DMS153 treated with DMSO at 0.1 percent for 48 hours (cell line): Measurements from ENCODE around the gene IL37.
A peak's percentile ranks its signal among the peaks of the same experiment; 100 is the strongest.
"Not testable (repeated sequence)": the region's sequence is repeated elsewhere in the genome, so short reads cannot be mapped to it uniquely, and the experiment has no call there.

Experiments
- DNase-seq: peaks from one replicate; lab custom pipeline; 2025; ENCODE audit not compliant: unreplicated experiment; lab: John Stamatoyannopoulos, UW

IL37 gene

DNA sequence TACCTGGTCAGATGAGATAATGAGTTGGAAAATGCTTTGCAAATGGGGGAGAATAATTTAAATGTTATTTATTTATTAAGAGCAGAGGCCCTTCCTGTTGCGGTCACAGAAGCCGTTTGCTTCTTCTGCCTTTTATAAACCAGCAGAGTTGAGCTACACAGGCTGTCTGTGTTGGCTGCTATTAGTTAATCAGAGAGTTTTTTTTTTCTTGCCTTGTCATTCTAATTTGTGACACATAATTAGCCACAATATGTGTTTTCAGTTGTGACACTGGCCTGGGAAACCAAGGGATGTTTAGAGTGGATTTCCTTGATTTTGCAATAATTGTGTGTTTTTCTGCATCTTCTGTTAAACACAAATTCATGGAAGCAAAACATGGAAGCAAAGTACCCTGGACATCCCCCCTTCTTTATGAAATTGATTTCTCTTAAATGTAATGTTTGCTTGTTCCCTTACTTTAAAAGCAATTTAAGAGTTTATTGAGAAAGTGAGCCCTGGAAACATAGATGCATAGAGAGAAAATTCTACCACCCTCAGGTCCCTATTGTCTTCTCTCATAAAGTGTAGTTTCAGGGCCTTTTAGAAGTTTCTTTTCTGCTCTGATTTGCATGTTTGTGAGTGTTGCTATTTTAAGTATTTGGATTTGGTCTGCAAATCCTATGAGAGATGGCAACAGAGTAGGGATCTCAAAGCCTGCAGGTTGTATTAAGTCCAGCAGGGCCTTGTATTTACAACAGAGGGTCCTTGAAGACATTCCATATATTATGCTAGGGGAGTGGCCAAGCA lies 22.8 kb upstream of the IL37 start:
- no peak for DNase-seq

DNA sequence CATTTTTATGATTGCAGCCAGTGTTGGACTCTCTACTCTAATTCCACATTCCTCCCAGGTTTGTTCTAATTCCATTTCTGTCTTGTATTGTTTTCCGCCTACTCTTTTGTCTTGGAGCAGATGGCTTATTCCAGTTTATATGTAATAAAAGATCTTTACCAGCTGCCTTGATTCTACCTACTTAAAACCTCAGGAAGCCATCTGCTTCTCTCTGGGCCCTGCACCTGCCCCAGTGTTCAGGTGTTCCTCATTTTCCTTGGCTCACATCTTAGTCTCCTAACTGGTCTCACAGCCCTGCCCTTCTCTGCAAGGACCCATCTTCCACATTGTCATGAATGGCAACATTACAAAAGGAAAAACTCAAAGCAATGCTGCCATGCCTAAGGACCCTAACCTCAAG lies 21.0 kb upstream of the IL37 start:
- no peak for DNase-seq

DNA sequence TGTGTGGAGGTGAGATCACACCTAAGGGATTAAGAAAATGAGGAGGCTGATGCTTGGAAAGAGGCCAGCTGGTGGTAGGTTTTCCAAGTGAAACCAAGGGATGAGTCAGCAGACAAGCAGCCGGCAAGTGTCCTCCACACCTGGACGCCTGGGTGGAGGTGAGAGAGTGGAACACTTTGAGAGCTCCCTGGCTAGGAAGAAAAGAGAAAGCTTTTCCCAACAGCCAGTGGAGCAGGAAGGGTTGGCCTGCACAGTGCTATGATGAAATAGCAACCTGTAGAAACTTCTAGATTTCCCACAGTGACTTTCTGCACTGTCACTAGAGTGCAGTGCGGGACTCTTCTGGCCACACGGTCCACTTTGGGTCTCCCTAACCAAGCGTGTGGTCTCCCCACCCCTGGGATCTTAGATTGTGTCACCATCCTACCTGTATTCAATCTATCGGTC lies 19.6 kb upstream of the IL37 start:
- no peak for DNase-seq

DNA sequence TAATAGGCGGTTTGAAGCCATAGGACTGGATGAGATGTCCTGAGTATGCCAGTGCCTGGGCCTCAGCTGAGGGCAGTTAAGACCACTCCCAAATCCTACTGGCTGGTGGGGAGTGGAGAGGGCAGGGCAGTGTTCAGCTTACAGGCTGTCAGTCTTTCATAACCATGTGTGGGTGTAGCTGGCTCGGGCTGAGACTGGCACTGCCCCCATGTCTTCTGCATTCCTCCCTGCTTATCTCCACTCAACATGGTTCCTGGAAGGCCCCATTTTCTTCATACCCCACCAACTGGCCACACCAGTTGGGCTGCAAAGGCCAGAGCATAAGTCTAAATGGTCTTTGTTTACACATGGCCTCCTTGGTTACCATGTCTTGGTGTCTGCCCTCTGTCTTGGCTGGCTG lies 17.2 kb upstream of the IL37 start:
- no peak for DNase-seq

DNA sequence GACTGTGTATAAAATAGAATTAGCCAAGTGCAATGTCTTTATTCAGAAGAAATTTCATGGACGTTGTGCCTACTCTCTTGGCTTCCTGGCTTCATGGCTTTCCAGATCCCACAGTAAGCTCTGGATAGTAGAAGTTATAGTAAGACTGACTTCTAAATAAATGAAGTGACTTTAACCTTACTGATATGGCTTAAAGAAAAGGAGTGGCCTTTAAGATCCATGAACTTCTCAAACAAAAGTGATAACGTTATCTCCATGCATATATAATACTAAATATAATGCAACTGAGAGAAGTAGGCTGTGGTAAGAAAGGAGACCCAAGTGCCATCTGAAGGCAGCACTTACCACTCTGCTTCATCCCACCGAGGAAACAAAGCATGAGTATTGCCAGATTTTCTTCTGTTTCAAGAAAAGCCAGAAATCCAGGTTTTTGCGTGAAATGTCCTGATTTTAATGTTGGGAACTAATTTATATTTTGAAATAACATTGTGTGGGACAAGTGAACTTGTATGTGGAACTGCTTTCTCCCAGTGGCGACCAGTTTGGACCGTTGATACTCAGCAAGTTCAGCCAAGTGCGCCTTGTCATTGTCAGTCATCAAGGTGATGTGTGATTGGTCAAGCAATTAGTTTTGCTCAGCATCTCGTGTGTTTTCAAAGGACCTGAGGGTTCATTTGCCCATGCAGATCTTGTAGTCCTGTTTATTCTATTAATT lies 13.9 kb upstream of the IL37 start:
- no peak for DNase-seq

DNA sequence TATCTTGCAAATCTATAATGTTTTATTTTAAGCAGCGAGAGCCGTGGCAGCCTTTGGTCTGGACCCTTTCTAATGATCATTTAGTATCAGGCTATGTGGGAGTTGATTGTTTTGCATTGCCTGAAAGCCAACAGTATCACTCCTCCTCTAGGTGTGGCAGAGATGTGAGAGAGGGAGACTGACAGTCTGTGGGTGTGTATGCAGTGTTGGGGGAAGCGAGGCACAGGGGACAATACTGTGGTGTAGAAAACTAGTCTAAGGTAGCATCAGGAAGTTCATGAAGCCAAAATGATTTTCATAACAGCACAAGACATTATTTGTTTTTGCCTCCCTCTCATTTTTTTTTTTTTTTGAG lies 13.4 kb upstream of the IL37 start:
- DNase-seq = no peak

DNA sequence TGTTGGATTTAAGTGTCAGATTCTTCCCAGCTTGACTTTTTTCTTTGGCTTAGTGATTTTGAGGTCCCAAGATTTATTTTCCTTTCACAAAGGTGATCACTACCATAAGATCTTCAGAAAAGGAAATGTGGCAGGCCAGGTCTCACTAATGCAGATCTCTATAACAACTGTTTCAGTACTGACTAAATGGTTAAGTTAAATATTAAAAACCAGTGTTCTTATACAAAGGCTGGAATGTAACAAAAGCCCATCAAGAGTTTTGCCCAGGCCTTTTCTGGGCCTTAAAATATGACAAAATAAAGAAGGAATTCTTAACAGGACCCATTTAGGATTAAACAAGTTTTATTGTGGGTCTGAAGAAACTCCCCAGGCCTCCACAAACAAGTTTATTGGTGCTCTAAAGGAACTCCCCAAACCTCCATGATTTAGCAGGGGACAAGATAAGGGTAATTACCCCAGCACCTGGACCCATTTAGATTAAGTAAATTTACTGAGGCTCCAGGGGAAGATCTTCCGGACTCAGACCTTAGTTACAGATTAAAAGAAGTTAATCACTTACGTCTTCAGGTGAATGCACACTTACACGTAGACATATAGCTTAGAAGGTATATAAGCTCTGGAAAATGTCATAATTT lies 9.4 kb upstream of the IL37 start:
- not testable (repeated sequence) for DNase-seq

DNA sequence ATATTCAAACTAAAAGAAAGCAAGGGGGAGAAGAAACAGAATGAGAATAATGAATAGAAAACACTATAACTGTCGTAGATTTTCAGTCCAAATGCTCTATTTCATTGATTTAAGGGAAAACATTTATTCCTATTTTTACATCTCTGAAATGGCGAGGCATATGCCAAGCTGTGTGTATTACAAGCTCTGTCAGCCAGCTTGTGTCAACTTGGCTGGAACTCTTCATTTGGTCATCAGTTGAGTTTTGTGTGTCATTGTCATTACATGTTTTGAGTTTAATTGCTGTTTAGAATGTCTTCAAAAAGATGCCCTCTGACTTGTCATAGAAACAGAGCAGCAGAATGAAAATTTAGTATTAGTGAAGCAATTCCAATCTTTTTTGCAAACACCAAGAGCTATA lies 8.1 kb upstream of the IL37 start:
- DNase-seq = no peak

DNA sequence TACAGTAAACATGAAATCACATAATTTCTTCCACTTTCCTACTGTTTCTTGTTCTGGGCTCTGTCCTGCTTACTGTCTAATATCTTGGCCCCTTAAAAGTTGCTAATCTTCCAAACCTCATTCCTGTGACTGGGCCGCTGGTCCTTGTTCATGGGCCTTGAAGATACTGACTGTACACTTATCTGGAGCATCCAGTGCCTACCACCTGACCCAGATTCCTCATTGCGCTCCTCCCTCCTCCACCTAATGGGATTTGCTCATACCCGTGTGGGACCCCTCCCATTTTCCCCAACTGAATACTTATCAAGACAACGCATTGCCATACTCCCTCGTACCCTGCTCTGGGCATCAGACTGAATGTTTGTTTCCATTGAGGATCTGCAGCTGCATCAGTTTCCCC lies 6.1 kb upstream of the IL37 start:
- no peak for DNase-seq

DNA sequence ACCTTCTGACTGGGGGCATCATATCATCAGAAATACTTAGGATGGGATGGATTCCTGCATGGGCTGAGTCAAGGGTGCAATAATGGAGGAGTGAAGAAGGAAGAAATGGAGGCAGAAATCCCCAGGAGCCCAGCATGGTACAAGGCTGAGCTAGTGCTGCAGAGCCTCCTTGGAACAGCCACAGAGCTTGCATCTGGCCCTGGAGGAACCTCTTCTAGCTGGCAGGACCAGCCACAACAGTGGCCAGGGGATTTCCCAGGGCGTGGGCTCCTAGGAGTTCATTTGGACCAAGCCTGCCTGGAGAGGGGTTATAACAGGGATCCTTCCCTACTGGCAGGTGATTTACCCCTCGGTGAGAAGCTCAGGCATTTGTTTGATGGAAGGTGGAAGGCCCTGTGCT lies 4.7 kb upstream of the IL37 start:
- no peak for DNase-seq

DNA sequence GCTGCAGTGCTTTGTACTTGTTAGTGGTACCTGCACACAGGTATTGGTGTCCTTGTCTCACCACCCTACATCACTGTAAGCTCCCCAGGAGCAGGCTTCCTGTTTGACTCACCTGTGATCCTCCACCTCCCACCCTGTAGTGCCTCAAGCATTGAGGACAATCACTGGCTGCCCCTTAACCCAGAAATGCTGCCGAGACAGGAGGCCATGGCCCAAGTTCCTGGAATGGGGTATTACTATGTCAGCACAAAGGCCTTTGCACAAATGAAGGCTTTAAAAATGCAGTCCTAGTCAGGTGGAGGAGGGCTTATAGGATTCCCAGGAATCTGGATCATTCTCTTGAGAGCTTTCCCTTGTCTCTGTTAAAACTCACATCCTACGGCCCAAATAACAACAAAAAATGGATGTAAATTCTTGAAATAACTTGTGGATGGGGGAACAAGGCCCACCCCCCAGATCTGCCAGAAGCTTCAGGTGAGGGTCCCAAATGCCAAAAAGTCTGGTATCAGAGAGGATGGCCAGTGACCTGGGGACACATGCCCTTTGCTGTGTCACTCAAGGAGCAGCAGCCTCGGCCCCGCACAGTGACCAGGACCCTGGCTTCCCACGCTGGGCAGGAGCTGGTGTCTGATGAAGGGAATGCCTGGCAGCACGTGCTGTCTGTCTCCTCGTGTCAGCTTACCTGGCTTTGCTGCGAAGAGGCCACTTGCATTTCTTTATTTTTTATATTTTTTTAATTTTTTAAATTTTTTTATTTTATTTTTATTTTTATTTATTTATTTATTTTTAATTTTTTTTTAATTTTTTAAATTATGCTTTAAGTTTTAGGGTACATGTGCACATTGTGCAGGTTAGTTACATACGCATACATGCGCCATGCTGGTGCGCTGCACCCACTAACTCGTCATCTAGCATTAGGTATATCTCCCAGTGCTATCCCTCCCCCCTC lies 3.7 kb upstream of the IL37 start:
- no peak for DNase-seq

DNA sequence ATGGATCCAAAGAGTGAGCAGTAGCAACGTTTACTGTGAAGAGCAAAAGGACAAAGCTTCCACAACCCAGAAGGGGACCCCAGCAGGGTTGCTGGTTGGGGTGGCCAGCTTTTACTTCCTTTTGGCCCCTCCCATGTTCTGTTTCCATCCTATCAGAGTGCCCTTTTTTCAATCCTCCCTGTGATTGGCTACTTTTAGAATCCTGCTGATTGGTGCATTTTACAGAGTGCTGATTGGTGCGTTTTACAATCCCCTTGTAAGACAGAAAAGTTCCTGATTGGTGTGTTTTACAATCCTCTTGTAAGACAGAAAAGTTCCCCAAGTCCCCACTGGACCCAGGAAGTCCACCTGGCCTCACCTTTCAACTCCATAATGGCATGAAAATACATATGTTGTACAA lies 2.4 kb upstream of the IL37 start:
- DNase-seq = not testable (repeated sequence)

DNA sequence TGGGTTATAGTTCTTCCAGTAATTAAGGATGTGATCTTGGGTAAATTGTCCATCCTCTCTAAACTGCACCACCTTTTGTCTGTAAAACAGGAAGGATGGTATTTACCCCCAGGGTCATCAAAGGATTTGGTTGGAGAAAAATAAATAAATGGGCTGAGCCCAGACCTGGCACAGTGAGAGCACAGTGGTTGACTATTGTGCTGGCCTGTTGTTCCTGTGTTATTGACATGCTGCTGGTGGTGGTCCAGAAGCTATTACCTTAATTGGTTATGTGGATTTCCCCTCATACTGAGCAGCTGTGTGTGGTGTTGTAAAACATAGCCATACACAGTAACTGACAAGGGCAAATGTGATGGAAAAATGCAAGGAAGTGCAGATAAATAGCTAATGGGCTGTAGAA lies 746 bp upstream of the IL37 start:
- peak; percentile 15 for DNase-seq

DNA sequence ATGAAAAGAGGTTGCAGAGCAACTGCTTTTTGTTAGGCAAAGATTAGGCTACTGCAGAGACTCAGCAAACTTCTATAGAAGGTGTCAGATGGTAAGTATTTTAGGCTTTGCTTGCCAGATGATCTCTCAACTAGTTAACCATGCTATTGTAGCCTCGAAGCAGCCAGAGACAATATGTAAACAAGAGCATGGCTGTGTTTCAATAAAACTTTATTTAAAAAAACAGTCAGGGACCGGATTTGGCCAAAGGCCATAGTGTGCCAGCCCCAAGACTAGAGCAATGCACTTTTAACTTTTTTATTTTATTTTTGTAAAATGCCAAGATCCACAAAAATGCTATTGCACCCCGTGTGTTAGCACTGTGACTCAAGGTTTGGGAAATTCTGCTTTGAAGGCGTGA lies 1.4 kb downstream of the IL37 start:
- no peak for DNase-seq

DNA sequence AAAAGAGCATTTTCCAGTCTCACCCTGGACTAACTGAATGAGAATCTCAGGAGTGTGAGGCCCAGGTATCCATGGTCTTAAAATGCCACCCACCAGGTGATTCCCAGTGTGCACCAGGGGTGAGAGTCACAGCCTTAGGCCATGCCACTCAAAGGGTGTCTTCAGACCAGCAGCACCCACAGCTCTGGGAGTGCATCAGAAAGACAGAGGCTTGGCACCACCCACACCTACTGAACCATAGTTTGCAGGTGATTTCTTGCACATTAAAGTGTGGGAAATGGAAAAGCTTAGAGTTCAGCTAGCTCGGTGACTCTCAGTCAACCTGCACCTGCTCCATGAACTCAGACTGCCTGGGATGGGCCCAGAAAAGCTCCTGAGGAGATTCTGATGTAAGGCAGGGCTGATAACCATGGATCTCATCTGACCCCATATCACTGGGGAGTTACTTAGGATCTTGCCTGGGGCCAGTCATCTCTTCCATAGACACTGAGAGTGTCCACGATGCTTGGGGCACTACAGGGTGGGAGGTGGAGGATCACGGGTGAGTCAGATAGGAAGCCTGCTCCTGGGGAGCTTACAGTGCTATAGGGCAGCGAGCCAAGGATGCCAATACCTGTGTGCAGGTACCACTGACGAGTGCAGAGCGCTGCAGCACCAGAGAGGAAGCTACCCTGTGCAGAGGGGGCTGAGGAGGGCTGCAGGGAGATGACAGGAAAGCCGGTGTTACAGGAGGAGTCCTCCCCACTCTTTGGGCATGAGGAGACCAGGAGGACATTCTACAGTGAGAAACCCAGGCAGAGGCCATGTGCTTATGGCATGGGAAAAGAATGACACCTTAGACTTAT lies 4.6 kb downstream of the IL37 start:
- no peak for DNase-seq

DNA sequence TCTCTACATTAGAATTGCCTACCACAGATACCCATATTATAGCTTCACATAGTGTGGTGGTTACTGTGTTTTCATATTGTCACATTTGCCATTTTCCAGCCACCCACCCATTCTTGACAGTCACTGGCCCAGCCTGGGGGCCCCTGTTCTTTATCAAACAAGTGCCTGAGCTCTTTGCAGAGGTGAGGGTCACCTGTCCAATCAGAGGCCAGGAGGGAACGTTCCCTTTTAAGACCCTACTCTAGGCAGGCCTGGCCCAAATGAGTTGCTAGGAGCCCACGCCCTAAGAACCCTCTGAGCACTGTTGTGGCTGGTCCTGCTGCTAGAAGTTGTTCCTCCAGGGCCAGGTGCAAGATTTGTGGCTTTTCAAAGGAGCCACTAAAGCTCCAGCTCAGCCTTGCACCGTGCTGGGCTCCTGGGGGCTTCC lies 5.2 kb downstream of the IL37 start:
- DNase-seq = no peak

DNA sequence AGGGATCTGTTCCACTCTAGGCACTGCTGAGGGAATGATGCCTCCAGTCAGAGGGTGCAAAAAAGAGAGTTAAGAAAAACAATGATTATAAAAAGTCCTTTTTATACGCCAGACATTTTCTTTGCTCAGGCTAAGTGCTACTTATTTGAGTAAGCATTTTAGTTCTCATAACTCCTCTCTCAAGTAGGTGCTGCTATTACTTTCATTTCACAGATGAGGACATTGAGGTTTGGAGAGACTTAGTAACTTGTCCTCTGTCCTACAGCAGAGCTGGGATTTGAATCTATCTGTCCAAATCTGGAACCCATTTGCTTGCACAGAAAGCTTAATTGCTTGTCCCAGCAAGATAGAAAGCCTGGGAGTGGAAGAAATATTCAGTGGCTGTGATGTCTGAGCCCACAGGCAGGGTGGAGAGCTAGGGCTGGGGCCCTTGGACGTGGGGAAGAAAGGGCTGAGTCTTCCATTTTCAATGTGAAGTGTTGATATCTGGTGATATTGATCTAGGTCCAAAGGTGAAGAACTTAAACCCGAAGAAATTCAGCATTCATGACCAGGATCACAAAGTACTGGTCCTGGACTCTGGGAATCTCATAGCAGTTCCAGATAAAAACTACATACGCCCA lies 5.8 kb downstream of the IL37 start:
- DNase-seq = no peak

DNA sequence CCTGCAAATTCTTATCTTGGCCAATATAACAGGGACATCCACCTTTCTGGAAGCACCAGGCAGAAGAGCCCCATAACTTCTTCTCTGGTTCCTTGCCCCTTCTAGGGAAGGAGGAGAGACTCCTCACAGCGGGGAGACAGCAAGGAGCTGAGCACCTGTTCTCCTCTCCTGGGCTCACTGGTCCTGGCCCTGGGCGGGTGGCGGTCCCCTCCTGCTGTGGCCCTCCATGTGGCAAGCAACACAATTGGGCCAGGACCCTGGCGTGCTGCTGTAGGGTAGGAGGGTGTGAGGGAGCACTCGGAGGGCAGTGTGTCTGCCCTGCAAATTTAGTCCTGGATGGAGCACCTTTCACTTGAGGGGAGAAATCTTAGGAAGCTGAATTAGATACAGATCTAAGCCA lies 6.9 kb downstream of the IL37 start:
- no peak for DNase-seq

DNA sequence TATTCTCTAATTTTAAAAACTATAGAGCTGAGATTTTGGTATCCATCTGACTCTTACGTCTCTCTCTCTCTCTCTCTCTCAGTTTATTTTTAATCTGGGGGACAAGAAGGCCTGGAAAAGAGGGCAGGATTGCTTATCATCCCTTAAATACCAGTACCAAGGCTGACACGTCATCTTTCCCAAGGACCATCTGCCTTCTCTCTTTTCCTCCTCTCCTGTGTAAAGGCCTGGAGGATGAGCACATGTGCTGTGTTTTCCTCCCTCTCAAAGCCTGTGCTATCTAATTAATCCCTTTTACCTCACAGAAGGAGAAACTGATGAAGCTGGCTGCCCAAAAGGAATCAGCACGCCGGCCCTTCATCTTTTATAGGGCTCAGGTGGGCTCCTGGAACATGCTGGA lies 7.3 kb downstream of the IL37 start:
- no peak for DNase-seq

DNA sequence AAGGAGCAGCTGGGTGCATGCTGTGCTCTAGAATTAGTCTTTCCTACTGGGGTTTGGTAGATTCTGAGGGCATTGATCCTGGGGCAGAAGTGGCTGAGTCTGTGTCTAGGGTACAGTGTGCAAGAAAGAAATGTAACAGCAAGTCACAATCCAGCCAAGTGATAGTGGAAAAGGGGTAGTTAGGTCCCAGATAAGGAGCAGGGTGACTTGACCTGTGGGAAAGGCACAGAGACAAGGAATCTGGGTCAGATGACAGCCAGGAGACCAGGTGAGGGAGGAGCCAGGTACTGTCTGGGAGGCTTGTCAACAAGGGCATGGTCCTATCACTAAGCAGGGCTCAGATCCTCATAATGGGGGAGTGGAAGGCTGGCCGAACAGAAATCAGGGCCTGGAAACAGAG lies 8.1 kb downstream of the IL37 start:
- no peak for DNase-seq
